ENCODE data around the gene THBS2.

THBS2 gene

DNA sequence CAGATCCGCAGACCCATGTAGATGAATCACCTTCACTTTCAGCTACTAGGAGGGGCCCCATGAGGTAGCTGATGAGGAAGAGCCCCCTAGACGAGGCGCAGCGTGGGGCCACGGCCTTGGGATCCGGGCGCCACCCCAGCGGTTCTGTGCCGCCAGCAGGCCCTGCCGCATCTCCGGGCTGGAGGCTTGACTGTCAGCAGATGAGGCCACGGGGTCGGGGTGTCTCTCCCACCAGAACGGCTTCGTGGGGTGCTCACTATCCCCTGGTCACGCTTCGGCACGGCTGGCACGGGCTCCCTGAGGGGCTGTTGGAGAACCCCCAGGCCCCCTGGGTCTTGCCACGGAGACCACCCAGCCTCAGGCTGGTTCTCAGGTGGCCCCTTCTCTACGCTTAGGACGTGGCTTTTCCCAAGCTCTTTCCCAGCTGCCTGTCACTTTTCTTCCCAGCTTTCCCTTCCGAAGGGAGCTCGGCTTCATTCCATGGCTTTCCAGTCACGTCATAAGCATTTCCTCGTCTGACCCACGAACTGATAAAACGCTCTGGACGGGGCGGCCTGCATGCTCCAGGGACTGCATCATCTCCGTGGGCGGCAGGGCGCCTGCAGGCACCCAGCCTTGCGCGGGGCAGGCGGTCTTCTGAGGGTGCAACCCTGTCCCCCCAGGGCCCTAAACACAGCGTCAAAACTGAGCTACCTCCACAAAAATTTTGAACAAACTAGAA lies 85.9 kb downstream of the THBS2 start:
- DNase-seq = no peak

- no peak for DNase-seq
Observed at GRCh38 chr6:169166896-169167580, 86.6 kb downstream of the THBS2 start.

All from nucleus accumbens (tissue), 56 donors.